ENCODE results near the gene RASGRP1.

RASGRP1 gene

GRCh38 chr15:38564557-38565286, at the start of gene RASGRP1:
Gene RASGRP1, minus strand, starts transcription at chr15:38564814. Its CDS starts 186 bp downstream, at chr15:38564628.
- Mint-ChIP-seq H3K27me3 (no peaks in the 10 kb centered on the region), H3K9me3 (no peaks in the 10 kb centered on the region), H3K36me3 (ENCODE audit: low read depth) (peaks cover 42% of the 10 kb centered on the region), H3K4me3 (peak within 1 kb of the TSS; percentile 92), H3K27ac (peak within 1 kb of the TSS; percentile 96), H3K4me1 (ENCODE audit: low read depth) (peaks cover 56% of the 10 kb centered on the region)
- DNase-seq: peak; percentile 90

- peaks cover 5% of the 10 kb centered on the region for H3K36me3 Mint-ChIP-seq (ENCODE audit: low read depth)
- no peak for DNase-seq
- peaks cover 68% of the 10 kb centered on the region for H3K4me1 Mint-ChIP-seq (ENCODE audit: low read depth)
- H3K4me3 Mint-ChIP-seq: peak overlapping the region; percentile 8
- peak overlapping the region; percentile 99 for H3K27ac Mint-ChIP-seq
- H3K9me3 Mint-ChIP-seq: peaks cover 2% of the 10 kb centered on the region
- no peaks in the 10 kb centered on the region for H3K27me3 Mint-ChIP-seq
Measured at GRCh38 chr15:38613085-38613484, 48.5 kb upstream of the RASGRP1 start.

- Mint-ChIP-seq H3K36me3 (ENCODE audit: low read depth) (peaks cover 5% of the 10 kb centered on the region), H3K9me3 (peaks cover 2% of the 10 kb centered on the region), H3K4me1 (ENCODE audit: low read depth) (peaks cover 69% of the 10 kb centered on the region), H3K27ac (peak overlapping the region; percentile 99), H3K4me3 (peak overlapping the region; percentile 11), H3K27me3 (no peaks in the 10 kb centered on the region)
- DNase-seq: peak; percentile 57
Measured at GRCh38 chr15:38612159-38612863, 47.7 kb upstream of the RASGRP1 start.

- H3K4me3 Mint-ChIP-seq: peak overlapping the region; percentile 60
- H3K27ac Mint-ChIP-seq: peak overlapping the region; percentile 99
- H3K36me3 Mint-ChIP-seq (ENCODE audit: low read depth): peaks cover 5% of the 10 kb centered on the region
- H3K27me3 Mint-ChIP-seq: no peaks in the 10 kb centered on the region
- H3K9me3 Mint-ChIP-seq: peaks cover 2% of the 10 kb centered on the region
- peak; percentile 48 for DNase-seq
- H3K4me1 Mint-ChIP-seq (ENCODE audit: low read depth): peaks cover 78% of the 10 kb centered on the region
Measured at GRCh38 chr15:38611228-38611627, 46.6 kb upstream of the RASGRP1 start.

GRCh38 chr15:38610748-38611147, 46.1 kb upstream of the RASGRP1 start:
- peaks cover 83% of the 10 kb centered on the region for H3K4me1 Mint-ChIP-seq (ENCODE audit: low read depth)
- DNase-seq: peak; percentile 47
- peaks cover 2% of the 10 kb centered on the region for H3K9me3 Mint-ChIP-seq
- H3K36me3 Mint-ChIP-seq (ENCODE audit: low read depth): peaks cover 5% of the 10 kb centered on the region
- peak overlapping the region; percentile 60 for H3K4me3 Mint-ChIP-seq
- peak overlapping the region; percentile 99 for H3K27ac Mint-ChIP-seq
- H3K27me3 Mint-ChIP-seq: no peaks in the 10 kb centered on the region

- no peaks in the 10 kb centered on the region for H3K27me3 Mint-ChIP-seq
Measured at GRCh38 chr15:38609097-38609738, 44.6 kb upstream of the RASGRP1 start.

GRCh38 chr15:38608682-38609081, 44.1 kb upstream of the RASGRP1 start:
- DNase-seq: no peak
- Mint-ChIP-seq H3K27me3 (no peaks in the 10 kb centered on the region), H3K4me3 (no peak overlapping the region), H3K4me1 (ENCODE audit: low read depth) (peaks cover 85% of the 10 kb centered on the region), H3K27ac (peak overlapping the region; percentile 99), H3K36me3 (ENCODE audit: low read depth) (peaks cover 5% of the 10 kb centered on the region), H3K9me3 (peaks cover 2% of the 10 kb centered on the region)

More at GRCh38 chr15:38609097-38609738, 44.6 kb upstream of the RASGRP1 start:
- no peak overlapping the region for H3K4me3 Mint-ChIP-seq
- peaks cover 5% of the 10 kb centered on the region for H3K36me3 Mint-ChIP-seq (ENCODE audit: low read depth)
- H3K9me3 Mint-ChIP-seq: peaks cover 2% of the 10 kb centered on the region
- no peak for DNase-seq
- peaks cover 87% of the 10 kb centered on the region for H3K4me1 Mint-ChIP-seq (ENCODE audit: low read depth)
- H3K27ac Mint-ChIP-seq: peak overlapping the region; percentile 99

GRCh38 chr15:38605744-38606143, 41.1 kb upstream of the RASGRP1 start:
- no peak for DNase-seq
- no peaks in the 10 kb centered on the region for H3K36me3 Mint-ChIP-seq (ENCODE audit: low read depth)
- H3K27me3 Mint-ChIP-seq: no peaks in the 10 kb centered on the region

GRCh38 chr15:38603672-38604071, 39.1 kb upstream of the RASGRP1 start:
- Mint-ChIP-seq H3K4me1 (ENCODE audit: low read depth) (peaks cover 35% of the 10 kb centered on the region), H3K27ac (no peak overlapping the region), H3K36me3 (ENCODE audit: low read depth) (no peaks in the 10 kb centered on the region), H3K9me3 (no peaks in the 10 kb centered on the region), H3K4me3 (no peak overlapping the region), H3K27me3 (no peaks in the 10 kb centered on the region)
- DNase-seq: no peak

More at GRCh38 chr15:38605744-38606143, 41.1 kb upstream of the RASGRP1 start:
- peak overlapping the region; percentile 85 for H3K27ac Mint-ChIP-seq
- peaks cover 2% of the 10 kb centered on the region for H3K9me3 Mint-ChIP-seq
- no peak overlapping the region for H3K4me3 Mint-ChIP-seq
- H3K4me1 Mint-ChIP-seq (ENCODE audit: low read depth): peaks cover 56% of the 10 kb centered on the region

GRCh38 chr15:38602910-38603670, 38.5 kb upstream of the RASGRP1 start:
- Mint-ChIP-seq H3K36me3 (ENCODE audit: low read depth) (no peaks in the 10 kb centered on the region), H3K27ac (no peak overlapping the region), H3K9me3 (no peaks in the 10 kb centered on the region), H3K4me3 (no peak overlapping the region), H3K27me3 (no peaks in the 10 kb centered on the region), H3K4me1 (ENCODE audit: low read depth) (peaks cover 30% of the 10 kb centered on the region)
- DNase-seq: no peak

GRCh38 chr15:38600236-38600635, 35.6 kb upstream of the RASGRP1 start:
- Mint-ChIP-seq H3K4me3 (no peak overlapping the region), H3K36me3 (ENCODE audit: low read depth) (no peaks in the 10 kb centered on the region), H3K27ac (no peak overlapping the region), H3K27me3 (no peaks in the 10 kb centered on the region), H3K4me1 (ENCODE audit: low read depth) (peaks cover 9% of the 10 kb centered on the region), H3K9me3 (no peaks in the 10 kb centered on the region)
- DNase-seq: no peak

GRCh38 chr15:38598749-38599148, 34.1 kb upstream of the RASGRP1 start:
- Mint-ChIP-seq H3K36me3 (ENCODE audit: low read depth) (no peaks in the 10 kb centered on the region), H3K9me3 (no peaks in the 10 kb centered on the region), H3K27ac (no peak overlapping the region), H3K27me3 (no peaks in the 10 kb centered on the region), H3K4me3 (no peak overlapping the region), H3K4me1 (ENCODE audit: low read depth) (no peaks in the 10 kb centered on the region)
- no peak for DNase-seq

GRCh38 chr15:38597219-38597800, 32.7 kb upstream of the RASGRP1 start:
- H3K27me3 Mint-ChIP-seq: no peaks in the 10 kb centered on the region
- peaks cover 5% of the 10 kb centered on the region for H3K4me1 Mint-ChIP-seq (ENCODE audit: low read depth)
- no peak overlapping the region for H3K27ac Mint-ChIP-seq
- no peak overlapping the region for H3K4me3 Mint-ChIP-seq
- H3K9me3 Mint-ChIP-seq: no peaks in the 10 kb centered on the region
- H3K36me3 Mint-ChIP-seq (ENCODE audit: low read depth): no peaks in the 10 kb centered on the region
- no peak for DNase-seq

GRCh38 chr15:38593524-38593923, 28.9 kb upstream of the RASGRP1 start:
- no peak overlapping the region for H3K27ac Mint-ChIP-seq
- no peaks in the 10 kb centered on the region for H3K9me3 Mint-ChIP-seq
- no peaks in the 10 kb centered on the region for H3K27me3 Mint-ChIP-seq
- no peak overlapping the region for H3K4me3 Mint-ChIP-seq
- DNase-seq: no peak
- no peaks in the 10 kb centered on the region for H3K36me3 Mint-ChIP-seq (ENCODE audit: low read depth)
- peaks cover 21% of the 10 kb centered on the region for H3K4me1 Mint-ChIP-seq (ENCODE audit: low read depth)
